WTC11 (cell line): Measurements from ENCODE around the gene ERMAP. TPM values are rescaled to one million over a fixed set of nuclear protein-coding genes. Genes with fewer than 3 reads are reported as not detected.
A peak's percentile ranks its signal among the peaks of the same experiment; 100 is the strongest.

Experiments
- ATAC-seq: fragments of 200-7000 bp; cut with Tn5 transposase; 2 replicates; pipeline ENCODE4 v1.10.0; 2021; ENCODE audit warnings: mild to moderate bottlenecking, moderate library complexity
- CTCF ChIA-PET: fragments of 300-600 bp; sonication (Branson Sonifier 250); formaldehyde crosslinking; loops from one replicate; lab custom pipeline; 2021; ENCODE audit warnings: antibody characterized with exemption; lab: Charles Lee
- POLR2A ChIA-PET: fragments of 350-600 bp; sonication (Branson Sonifier 250); formaldehyde crosslinking; loops from one replicate; lab custom pipeline; 2021; ENCODE audit warnings: antibody characterized with exemption; lab: Charles Lee
- DNase-seq: peaks from one replicate; pipeline ENCODE4 v3.0.0; 2021; ENCODE audit warnings: low spot score
- H3K27ac Mint-ChIP-seq: 2 replicates; pipeline ENCODE4 v1.8.0; 2021; ENCODE audit warnings: mixed read lengths
- H3K27me3 Mint-ChIP-seq: 2 replicates; pipeline ENCODE4 v1.8.0; 2021; ENCODE audit warnings: low read depth, mild to moderate bottlenecking, moderate library complexity, mixed read lengths
- H3K36me3 Mint-ChIP-seq: 2 replicates; pipeline ENCODE4 v1.8.0; 2021; ENCODE audit warnings: mixed read lengths
- H3K4me1 Mint-ChIP-seq: 2 replicates; pipeline ENCODE4 v1.8.0; 2022; ENCODE audit warnings: mixed read lengths
- H3K4me3 Mint-ChIP-seq: 2 replicates; pipeline ENCODE4 v1.8.0; 2021; ENCODE audit warnings: mild to moderate bottlenecking, moderate library complexity, mixed read lengths
- H3K9me3 Mint-ChIP-seq: 2 replicates; pipeline ENCODE4 v1.8.0; 2021; ENCODE audit warnings: mixed read lengths
- ATF2 ChIP-seq: sonication (generic); formaldehyde crosslinking; IDR thresholded peaks from 2 replicates; pipeline ENCODE4 v1.8.1; 2022; ENCODE audit warnings: low read depth, missing genetic modification reagents, borderline replicate concordance
- CREB1 ChIP-seq: sonication (generic); formaldehyde crosslinking; IDR thresholded peaks from 2 replicates; pipeline ENCODE4 v1.8.0; 2023; ENCODE audit warnings: mild to moderate bottlenecking, missing genetic modification reagents
- CREM ChIP-seq: sonication (generic); formaldehyde crosslinking; IDR thresholded peaks from 2 replicates; pipeline ENCODE4 v1.8.1; 2022; ENCODE audit warnings: mild to moderate bottlenecking, missing genetic modification reagents, moderate library complexity
- EMX1 ChIP-seq: fragments of 250-450 bp; sonication (Bioruptor Pico); IDR thresholded peaks from 2 replicates; pipeline ENCODE4 v1.8.0; 2021; ENCODE audit warnings: mild to moderate bottlenecking
- FOXK1 ChIP-seq: sonication (generic); formaldehyde crosslinking; IDR thresholded peaks from 2 replicates; pipeline ENCODE4 v1.8.0; 2022; ENCODE audit warnings: mild to moderate bottlenecking, moderate library complexity, missing genetic modification reagents
- GABPB1 ChIP-seq: sonication (generic); formaldehyde crosslinking; IDR thresholded peaks from 2 replicates; pipeline ENCODE4 v1.8.1; 2023; ENCODE audit warnings: mild to moderate bottlenecking, missing genetic modification reagents
- JUN ChIP-seq: sonication (generic); formaldehyde crosslinking; IDR thresholded peaks from 2 replicates; pipeline ENCODE4 v1.8.0; 2023; ENCODE audit warnings: mild to moderate bottlenecking, missing genetic modification reagents
- MLX ChIP-seq: sonication (generic); formaldehyde crosslinking; IDR thresholded peaks from 2 replicates; pipeline ENCODE4 v1.8.1; 2023; ENCODE audit warnings: mild to moderate bottlenecking, missing genetic modification reagents, moderate library complexity
- NFATC4 ChIP-seq: fragments of 250-450 bp; sonication (Bioruptor Pico); IDR thresholded peaks from 2 replicates; pipeline ENCODE4 v1.9.0; 2021; ENCODE audit warnings: mild to moderate bottlenecking
- NFE2L1 ChIP-seq: sonication (generic); formaldehyde crosslinking; IDR thresholded peaks from 2 replicates; pipeline ENCODE4 v1.8.1; 2023; ENCODE audit warnings: missing genetic modification reagents
- PRRX2 ChIP-seq: fragments of 250-450 bp; sonication (Bioruptor Pico); IDR thresholded peaks from 2 replicates; pipeline ENCODE4 v1.8.0; 2021; ENCODE audit warnings: mild to moderate bottlenecking
- SOX15 ChIP-seq: fragments of 250-450 bp; sonication (Bioruptor Pico); IDR thresholded peaks from 2 replicates; pipeline ENCODE4 v1.9.0; 2021; ENCODE audit warnings: mild to moderate bottlenecking
- TCF7 ChIP-seq: sonication (generic); formaldehyde crosslinking; IDR thresholded peaks from 2 replicates; pipeline ENCODE4 v1.8.0; 2022; ENCODE audit warnings: mild to moderate bottlenecking, low read depth, missing genetic modification reagents, moderate library complexity
- ZBTB43 ChIP-seq: sonication (generic); formaldehyde crosslinking; IDR thresholded peaks from 2 replicates; pipeline ENCODE4 v1.8.1; 2023; ENCODE audit warnings: mild to moderate bottlenecking, missing genetic modification reagents
- ZNF138 ChIP-seq: sonication (generic); formaldehyde crosslinking; conservative IDR thresholded peaks from 2 replicates; pipeline ENCODE4 v1.8.1; 2022; ENCODE audit warnings: mild to moderate bottlenecking, moderate library complexity, missing genetic modification reagents
- ZNF263 ChIP-seq: sonication (generic); formaldehyde crosslinking; IDR thresholded peaks from 2 replicates; pipeline ENCODE4 v1.8.1; 2022; ENCODE audit warnings: low read depth, mild to moderate bottlenecking, moderate library complexity, missing genetic modification reagents
- ZNF423 ChIP-seq: fragments of 250-450 bp; sonication (Bioruptor Pico); IDR thresholded peaks from 2 replicates; pipeline ENCODE4 v2.1.2; 2022; ENCODE audit warnings: mild to moderate bottlenecking, moderate library complexity
- ZNF425 ChIP-seq: fragments of 250-450 bp; sonication (Bioruptor Pico); conservative IDR thresholded peaks from 2 replicates; pipeline ENCODE4 v1.9.0; 2021; ENCODE audit warnings: mild to moderate bottlenecking
- ZNF671 ChIP-seq: fragments of 250-450 bp; sonication (Bioruptor Pico); IDR thresholded peaks from 2 replicates; pipeline ENCODE4 v1.8.0; 2021; ENCODE audit warnings: mild to moderate bottlenecking
- total RNA-seq: library from RNA; stranded (reverse); gene quantifications from 3 replicates; pipeline ENCODE4 v1.2.3, GENCODE V29; 2021
- TF ChIP-seq, protein P1 (sequence below): fragments of 250-450 bp; sonication (Bioruptor Pico); IDR thresholded peaks from 2 replicates; pipeline ENCODE4 v1.9.0; 2021; ENCODE audit warnings: mild to moderate bottlenecking
- TF ChIP-seq, protein P2 (sequence below): fragments of 200-600 bp; IDR thresholded peaks from 2 replicates; pipeline ENCODE4 v1.8.0; 2022; ENCODE audit warnings: antibody characterized with exemption
- TF ChIP-seq, protein P3 (sequence below): fragments of 250-450 bp; sonication (Bioruptor Pico); IDR thresholded peaks from 2 replicates; pipeline ENCODE4 v1.9.0; 2021; ENCODE audit warnings: mild to moderate bottlenecking

ERMAP gene
- total RNA-seq, 1 experiment from 2014 or later: 2.6 TPM

- no peaks in the 10 kb centered on the region for H3K9me3 Mint-ChIP-seq
- H3K27ac Mint-ChIP-seq: no peak overlapping the region
- H3K27me3 Mint-ChIP-seq: no peaks in the 10 kb centered on the region
- H3K4me1 Mint-ChIP-seq: peaks cover 17% of the 10 kb centered on the region
- POLR2A ChIA-PET: interaction anchor here (0.5 to 1.3 kb wide), 3 partner anchors 14 to 107 kb away, joined by 3 to 8 read pairs (median 4); partner anchors contain the start of genes C1orf50 and P3H1
- no peak for TF ChIP-seq ZNF423
- no peak for TF ChIP-seq ZNF263 (CRISPR knock-in tag)
- TF ChIP-seq GABPB1: no peak
- TF ChIP-seq ATF2: no peak
- no peak for TF ChIP-seq CREB1
- no peak for TF ChIP-seq NFE2L1 (CRISPR knock-in tag)
- TF ChIP-seq, protein P1, sequence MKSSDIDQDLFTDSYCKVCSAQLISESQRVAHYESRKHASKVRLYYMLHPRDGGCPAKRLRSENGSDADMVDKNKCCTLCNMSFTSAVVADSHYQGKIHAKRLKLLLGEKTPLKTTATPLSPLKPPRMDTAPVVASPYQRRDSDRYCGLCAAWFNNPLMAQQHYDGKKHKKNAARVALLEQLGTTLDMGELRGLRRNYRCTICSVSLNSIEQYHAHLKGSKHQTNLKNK (CRISPR knock-in tag): no peak
- TF ChIP-seq SOX15 (CRISPR knock-in tag): no peak
- TF ChIP-seq ZBTB43 (CRISPR knock-in tag): no peak
- TF ChIP-seq EMX1 (CRISPR knock-in tag): no peak
- TF ChIP-seq MLX (CRISPR knock-in tag): no peak
- no peak for TF ChIP-seq TCF7 (CRISPR knock-in tag)
- TF ChIP-seq ZNF425 (CRISPR knock-in tag): no peak
- TF ChIP-seq, protein P2, sequence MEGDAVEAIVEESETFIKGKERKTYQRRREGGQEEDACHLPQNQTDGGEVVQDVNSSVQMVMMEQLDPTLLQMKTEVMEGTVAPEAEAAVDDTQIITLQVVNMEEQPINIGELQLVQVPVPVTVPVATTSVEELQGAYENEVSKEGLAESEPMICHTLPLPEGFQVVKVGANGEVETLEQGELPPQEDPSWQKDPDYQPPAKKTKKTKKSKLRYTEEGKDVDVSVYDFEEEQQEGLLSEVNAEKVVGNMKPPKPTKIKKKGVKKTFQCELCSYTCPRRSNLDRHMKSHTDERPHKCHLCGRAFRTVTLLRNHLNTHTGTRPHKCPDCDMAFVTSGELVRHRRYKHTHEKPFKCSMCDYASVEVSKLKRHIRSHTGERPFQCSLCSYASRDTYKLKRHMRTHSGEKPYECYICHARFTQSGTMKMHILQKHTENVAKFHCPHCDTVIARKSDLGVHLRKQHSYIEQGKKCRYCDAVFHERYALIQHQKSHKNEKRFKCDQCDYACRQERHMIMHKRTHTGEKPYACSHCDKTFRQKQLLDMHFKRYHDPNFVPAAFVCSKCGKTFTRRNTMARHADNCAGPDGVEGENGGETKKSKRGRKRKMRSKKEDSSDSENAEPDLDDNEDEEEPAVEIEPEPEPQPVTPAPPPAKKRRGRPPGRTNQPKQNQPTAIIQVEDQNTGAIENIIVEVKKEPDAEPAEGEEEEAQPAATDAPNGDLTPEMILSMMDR: no peak
- TF ChIP-seq, protein P3, sequence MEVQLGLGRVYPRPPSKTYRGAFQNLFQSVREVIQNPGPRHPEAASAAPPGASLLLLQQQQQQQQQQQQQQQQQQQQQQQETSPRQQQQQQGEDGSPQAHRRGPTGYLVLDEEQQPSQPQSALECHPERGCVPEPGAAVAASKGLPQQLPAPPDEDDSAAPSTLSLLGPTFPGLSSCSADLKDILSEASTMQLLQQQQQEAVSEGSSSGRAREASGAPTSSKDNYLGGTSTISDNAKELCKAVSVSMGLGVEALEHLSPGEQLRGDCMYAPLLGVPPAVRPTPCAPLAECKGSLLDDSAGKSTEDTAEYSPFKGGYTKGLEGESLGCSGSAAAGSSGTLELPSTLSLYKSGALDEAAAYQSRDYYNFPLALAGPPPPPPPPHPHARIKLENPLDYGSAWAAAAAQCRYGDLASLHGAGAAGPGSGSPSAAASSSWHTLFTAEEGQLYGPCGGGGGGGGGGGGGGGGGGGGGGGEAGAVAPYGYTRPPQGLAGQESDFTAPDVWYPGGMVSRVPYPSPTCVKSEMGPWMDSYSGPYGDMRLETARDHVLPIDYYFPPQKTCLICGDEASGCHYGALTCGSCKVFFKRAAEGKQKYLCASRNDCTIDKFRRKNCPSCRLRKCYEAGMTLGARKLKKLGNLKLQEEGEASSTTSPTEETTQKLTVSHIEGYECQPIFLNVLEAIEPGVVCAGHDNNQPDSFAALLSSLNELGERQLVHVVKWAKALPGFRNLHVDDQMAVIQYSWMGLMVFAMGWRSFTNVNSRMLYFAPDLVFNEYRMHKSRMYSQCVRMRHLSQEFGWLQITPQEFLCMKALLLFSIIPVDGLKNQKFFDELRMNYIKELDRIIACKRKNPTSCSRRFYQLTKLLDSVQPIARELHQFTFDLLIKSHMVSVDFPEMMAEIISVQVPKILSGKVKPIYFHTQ: no peak
- peak overlapping the region; percentile 78 for H3K4me3 Mint-ChIP-seq
- no peak for DNase-seq
- H3K36me3 Mint-ChIP-seq: peaks cover 9% of the 10 kb centered on the region
- CTCF ChIA-PET: interaction anchor here (0.7 to 3.2 kb wide), 4 partner anchors 29 to 256 kb away, joined by 3 to 17 read pairs (median 6); partner anchors contain the start of gene ZNF691
- ATAC-seq: no peak
Observed at GRCh38 chr1:42817440-42817767, 482 bp downstream of the ERMAP start.

GRCh38 chr1:42817976-42818375, 1.1 kb downstream of the ERMAP start:
- no peaks in the 10 kb centered on the region for H3K9me3 Mint-ChIP-seq
- ChIA-PET CTCF (interaction anchor here (0.7 to 3.2 kb wide), 3 partner anchors 29 to 256 kb away, joined by 3 to 17 read pairs (median 4); partner anchors contain the start of gene ZNF691), POLR2A (interaction anchor here (0.5 to 0.6 kb wide), 2 partner anchors 14 to 107 kb away, joined by 3 to 8 read pairs; no protein-coding TSS in a partner anchor)
- peak overlapping the region; percentile 25; the same call in 1 of the 2 replicates for H3K4me3 Mint-ChIP-seq
- H3K36me3 Mint-ChIP-seq: peaks cover 8% of the 10 kb centered on the region
- ATAC-seq: no peak
- no peaks in the 10 kb centered on the region for H3K27me3 Mint-ChIP-seq
- no peak for DNase-seq
- H3K27ac Mint-ChIP-seq: no peak overlapping the region
- peaks cover 22% of the 10 kb centered on the region for H3K4me1 Mint-ChIP-seq
- TF ChIP-seq ZNF138 (CRISPR knock-in tag) (no peak), CREM (CRISPR knock-in tag) (no peak), FOXK1 (CRISPR knock-in tag) (no peak), JUN (CRISPR knock-in tag) (no peak), PRRX2 (CRISPR knock-in tag) (no peak), SOX15 (CRISPR knock-in tag) (no peak), NFATC4 (no peak), ZNF671 (no peak)
- TF ChIP-seq, protein P3: no peak
